DND-41 (cell line): Measurements from ENCODE around the gene ADARB2.

ENCODE experiments used
- CTCF ChIP-seq: IDR thresholded peaks from 2 replicates; pipeline ENCODE4 v1.5.1; 2012; ENCODE audit warnings: borderline replicate concordance, low read length, moderate library complexity, mild to moderate bottlenecking; ENCODE audit not compliant: poor library complexity, severe bottlenecking; ENCODE audit errors: extremely low read depth
- EZH2 ChIP-seq: IDR thresholded peaks from 3 replicates; pipeline ENCODE4 v1.6.1; 2012; ENCODE audit warnings: borderline replicate concordance, low read depth, mild to moderate bottlenecking, moderate library complexity, low read length, inconsistent platforms; ENCODE audit not compliant: severe bottlenecking

- TF ChIP-seq CTCF (no peak), EZH2 (no peak)
Observed at GRCh38 chr10:1406967-1407945, 330.1 kb downstream of the ADARB2 start.
